ENCODE measurements around the gene SNRPN.
"Not testable (repeated sequence)": the region's sequence is repeated elsewhere in the genome, so short reads cannot be mapped to it uniquely, and the experiment has no call there.

Gene SNRPN

GRCh38 chr15:24971772-24972171 lies 17.0 kb downstream of the SNRPN start:
- no peak for DNase-seq

DNA sequence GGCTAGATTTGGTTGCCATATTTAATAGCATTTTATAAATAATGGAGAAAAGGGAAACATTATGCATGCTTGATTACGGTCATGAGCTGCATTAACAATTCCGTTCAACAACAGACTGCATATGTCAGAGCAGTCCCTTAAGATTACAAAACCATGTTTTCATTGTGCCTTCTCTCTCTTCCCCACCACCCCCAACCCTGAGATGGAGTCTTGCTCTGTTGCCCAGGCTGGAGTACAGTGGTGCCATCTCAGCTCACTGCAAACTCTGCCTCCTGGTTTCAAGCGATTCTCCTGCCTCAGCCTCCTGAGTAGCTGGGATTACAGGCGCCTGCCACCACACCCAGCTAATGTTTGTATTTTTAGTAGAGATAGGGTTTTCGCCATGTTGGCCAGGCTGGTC lies 17.9 kb downstream of the SNRPN start:
- DNase-seq: not testable (repeated sequence)

- DNase-seq: no peak
These were observed 22.1 kb downstream of the SNRPN start for GRCh38 chr15:24976932-24977331.

DNA sequence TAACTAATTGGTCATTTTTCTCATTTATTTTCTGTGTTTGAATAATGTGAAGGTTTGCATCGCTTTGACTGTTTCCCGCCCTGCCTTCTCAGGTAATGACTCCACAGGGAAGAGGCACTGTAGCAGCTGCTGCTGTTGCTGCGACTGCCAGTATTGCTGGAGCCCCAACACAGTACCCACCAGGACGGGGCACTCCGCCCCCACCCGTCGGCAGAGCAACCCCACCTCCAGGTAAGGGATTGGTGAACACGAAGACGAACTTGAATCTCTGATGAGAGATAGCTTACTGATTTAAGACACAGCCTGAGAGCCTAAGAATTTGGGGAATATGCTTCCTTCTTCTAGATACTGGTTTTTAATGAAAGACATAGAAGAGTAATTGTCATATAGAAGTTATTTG lies 22.9 kb downstream of the SNRPN start:
- no peak for DNase-seq

GRCh38 chr15:24985224-24985623 lies 30.4 kb downstream of the SNRPN start:
- DNase-seq: no peak

- DNase-seq: no peak
These were observed 31.9 kb downstream of the SNRPN start for GRCh38 chr15:24986653-24987052.

DNA sequence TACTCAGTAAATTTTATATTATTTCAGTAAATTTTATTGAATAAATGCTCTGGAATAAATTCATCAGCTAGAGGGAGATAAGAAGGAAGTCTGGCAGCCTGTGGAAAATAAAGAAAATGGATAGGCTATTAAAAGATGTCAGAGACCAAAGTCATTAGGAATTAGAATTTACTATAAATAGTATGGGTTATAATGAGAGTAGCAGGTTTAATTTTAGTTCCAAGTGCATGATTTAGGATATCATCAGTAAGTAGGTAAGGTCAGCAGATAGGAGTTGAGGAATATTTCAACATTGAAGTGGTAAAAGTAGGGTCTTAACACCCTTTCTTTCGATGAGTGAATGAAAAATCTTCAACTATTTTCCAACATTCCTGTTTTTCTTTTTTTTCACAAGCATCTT lies 64.6 kb downstream of the SNRPN start:
- DNase-seq: no peak

GRCh38 chr15:25022233-25022632 lies 67.4 kb downstream of the SNRPN start:
- no peak for DNase-seq
